Lung (tissue), 12 donors: ENCODE results near the gene TFF2. TPM values are rescaled to one million over a fixed set of nuclear protein-coding genes. Genes with fewer than 3 reads are reported as not detected.

Source experiments
- ATAC-seq: fragments of 200-7000 bp; cut with Tn5 transposase; one replicate; pipeline ENCODE4 v1.9.1; 2020; ENCODE audit warnings: moderate number of reproducible peaks; ENCODE audit not compliant: insufficient read depth, low FRiP score
- DNase-seq, 3 donors: peaks; one replicate each; pipeline ENCODE4 v3.0.0-alpha.2; 2013 to 2017
- H3K27ac ChIP-seq, 2 donors: one replicate each; pipeline ENCODE4 v1.5.1; 2013; ENCODE audit warnings: mild to moderate bottlenecking in 2 of 2, moderate library complexity in 2 of 2, control low read depth in 1 of 2, inconsistent platforms in 1 of 2, low read depth in 1 of 2, low read length in 1 of 2
- H3K27me3 ChIP-seq, 3 donors: one replicate each; pipeline ENCODE4 v1.5.1; 2013; ENCODE audit warnings: low read length in 2 of 3; ENCODE audit not compliant: control insufficient read depth in 3 of 3, insufficient read depth in 3 of 3
- H3K36me3 ChIP-seq, 4 donors: one replicate each; pipeline ENCODE4 v1.5.1; 2013; ENCODE audit warnings: low read length in 4 of 4, mild to moderate bottlenecking in 1 of 4, moderate library complexity in 1 of 4; ENCODE audit not compliant: control insufficient read depth in 4 of 4, insufficient read depth in 4 of 4
- H3K4me1 ChIP-seq, 5 donors: one replicate each; pipeline ENCODE4 v1.5.1; 2013; ENCODE audit warnings: low read length in 5 of 5, mild to moderate bottlenecking in 2 of 5, moderate library complexity in 1 of 5; ENCODE audit not compliant: control insufficient read depth in 5 of 5, insufficient read depth in 5 of 5
- H3K4me3 ChIP-seq: one replicate; pipeline ENCODE4 v1.5.1; 2013; ENCODE audit warnings: mild to moderate bottlenecking, control low read depth, moderate library complexity
- H3K9ac ChIP-seq, 2 donors: one replicate each; pipeline ENCODE4 v1.5.1; 2013; ENCODE audit warnings: low read length in 2 of 2, control low read depth in 1 of 2; ENCODE audit not compliant: insufficient read depth in 1 of 2
- H3K9me3 ChIP-seq, 4 donors: one replicate each; pipeline ENCODE4 v1.5.1; 2013; ENCODE audit warnings: low read length in 3 of 4, mild to moderate bottlenecking in 1 of 4, moderate library complexity in 1 of 4; ENCODE audit not compliant: control insufficient read depth in 4 of 4, insufficient read depth in 3 of 4
- WGBS, 2 donors: extraction: QIAGEN DNeasy Blood & Tissue Kit; methylation state at CpG; one replicate each; pipeline ENCODE4 v1.1.7; 2013; 5-methylcytosine and 5-hydroxymethylcytosine counted together
- polyA plus RNA-seq, 2 donors: library from polyadenylated mRNA; stranded (reverse); fragments of 200-250 nt; gene quantifications; one replicate each; pipeline ENCODE4 v1.2.1, GENCODE V29; 2013
- total RNA-seq, 2 donors: library from RNA; depleted of rRNA in 1 of 2; stranded (reverse); fragments of >200 nt in 1 of 2; gene quantifications; one replicate each; pipeline ENCODE4 v1.2.1, GENCODE V29; 2014 to 2021
- TF ChIP-seq, protein P1 (sequence below): IDR thresholded peaks from 2 replicates; pipeline ENCODE4 v1.5.1; 2012; ENCODE audit warnings: mild to moderate bottlenecking; ENCODE audit errors: control extremely low read depth, extremely low read depth
- donor health status: control.
- donor health status: control.
- donor health status: Bipolar disorder and iron deficiency.
- donor health status: healthy.
- donor health status: DM: yes; HTN: yes; CAD: no.

TFF2 gene
- total and polyA plus RNA-seq, 4 donors = not detected

DNA sequence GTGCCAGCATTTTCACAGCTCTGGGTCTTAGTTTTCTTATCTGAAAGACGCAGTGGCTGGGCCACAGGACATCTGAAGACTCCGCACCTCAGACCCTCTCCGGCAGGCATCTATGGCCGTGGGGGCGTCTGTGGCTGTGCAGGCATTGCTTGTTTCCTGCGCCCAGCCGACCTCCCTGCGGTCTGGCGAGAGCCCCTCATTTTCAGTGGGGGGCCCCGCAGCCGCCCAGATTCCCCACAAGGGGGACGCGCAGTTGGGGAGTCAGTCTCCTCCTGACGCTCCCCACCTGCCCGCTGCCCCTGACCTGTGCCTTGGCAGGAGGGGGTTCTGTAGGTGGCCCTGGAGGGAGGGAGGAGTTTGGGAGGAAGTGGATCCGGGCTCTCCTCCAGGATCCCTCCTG, 19.0 kb upstream of the TFF2 start:
- ATAC-seq (no peak), DNase-seq (no peak)
- H3K9me3 ChIP-seq = no peaks in the 10 kb centered on the region
- H3K4me1 ChIP-seq = peaks cover 0 to 5% (median 0%) of the 10 kb centered on the region in 5 donors
- TF ChIP-seq, protein P1, sequence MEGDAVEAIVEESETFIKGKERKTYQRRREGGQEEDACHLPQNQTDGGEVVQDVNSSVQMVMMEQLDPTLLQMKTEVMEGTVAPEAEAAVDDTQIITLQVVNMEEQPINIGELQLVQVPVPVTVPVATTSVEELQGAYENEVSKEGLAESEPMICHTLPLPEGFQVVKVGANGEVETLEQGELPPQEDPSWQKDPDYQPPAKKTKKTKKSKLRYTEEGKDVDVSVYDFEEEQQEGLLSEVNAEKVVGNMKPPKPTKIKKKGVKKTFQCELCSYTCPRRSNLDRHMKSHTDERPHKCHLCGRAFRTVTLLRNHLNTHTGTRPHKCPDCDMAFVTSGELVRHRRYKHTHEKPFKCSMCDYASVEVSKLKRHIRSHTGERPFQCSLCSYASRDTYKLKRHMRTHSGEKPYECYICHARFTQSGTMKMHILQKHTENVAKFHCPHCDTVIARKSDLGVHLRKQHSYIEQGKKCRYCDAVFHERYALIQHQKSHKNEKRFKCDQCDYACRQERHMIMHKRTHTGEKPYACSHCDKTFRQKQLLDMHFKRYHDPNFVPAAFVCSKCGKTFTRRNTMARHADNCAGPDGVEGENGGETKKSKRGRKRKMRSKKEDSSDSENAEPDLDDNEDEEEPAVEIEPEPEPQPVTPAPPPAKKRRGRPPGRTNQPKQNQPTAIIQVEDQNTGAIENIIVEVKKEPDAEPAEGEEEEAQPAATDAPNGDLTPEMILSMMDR = no peak
- no peaks in the 10 kb centered on the region for H3K36me3 ChIP-seq
- no peak overlapping the region for H3K9ac ChIP-seq
- no peak overlapping the region for H3K27ac ChIP-seq
- H3K27me3 ChIP-seq = no peaks in the 10 kb centered on the region
- WGBS, 2 donors = 77 to 83% methylated on average over 16 of the region's 16 CpGs
- no peak overlapping the region for H3K4me3 ChIP-seq

DNA sequence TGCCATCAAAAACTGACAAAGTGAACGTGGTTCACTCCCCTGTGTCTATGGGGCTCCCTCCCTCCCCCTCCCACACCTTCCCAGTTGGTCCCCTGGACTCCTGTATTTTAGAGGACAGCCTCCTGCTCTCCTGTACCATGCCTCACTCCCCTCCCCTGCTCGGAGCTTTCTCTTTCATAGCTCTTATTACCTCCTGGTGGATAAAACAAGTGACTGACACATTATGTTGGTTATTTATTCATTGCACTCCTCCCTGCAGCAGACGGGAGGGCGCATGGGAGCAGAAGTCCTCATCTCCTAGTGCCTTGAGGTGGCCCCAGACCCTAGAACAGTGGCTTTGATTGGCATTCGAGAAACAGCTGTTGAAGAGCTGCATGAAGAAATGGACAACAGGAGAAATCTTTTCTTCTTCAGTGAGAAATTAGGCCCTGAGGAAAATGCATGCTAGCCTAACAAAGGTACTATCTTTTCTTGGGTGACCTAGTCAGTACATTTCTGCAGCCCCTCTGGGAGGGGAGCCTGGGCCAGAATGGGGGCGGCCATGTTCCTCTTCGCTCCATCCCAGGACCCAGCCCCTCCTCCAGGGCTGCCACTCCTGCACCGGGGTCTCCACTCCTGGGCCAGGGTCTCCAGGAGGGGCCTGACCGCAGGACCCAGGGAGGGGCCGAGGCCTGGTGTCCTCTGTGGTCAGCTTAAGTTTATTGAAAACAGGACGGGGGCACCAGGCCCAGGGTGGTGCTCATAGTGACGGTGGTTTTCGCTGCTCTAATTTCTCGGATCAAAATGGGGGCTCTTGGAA, 16.8 kb upstream of the TFF2 start:
- H3K27ac ChIP-seq = no peak overlapping the region
- H3K4me1 ChIP-seq = peaks cover 0 to 5% (median 0%) of the 10 kb centered on the region in 5 donors
- H3K9me3 ChIP-seq = no peaks in the 10 kb centered on the region
- 89 to 93% methylated on average over 14 of the region's 14 CpGs for WGBS, 2 donors
- H3K36me3 ChIP-seq = no peaks in the 10 kb centered on the region
- TF ChIP-seq, protein P1 = no peak
- H3K9ac ChIP-seq = no peak overlapping the region
- no peak for ATAC-seq
- peaks cover 0 to 5% (median 3%) of the 10 kb centered on the region in 3 donors for H3K27me3 ChIP-seq
- no peak overlapping the region for H3K4me3 ChIP-seq
- DNase-seq = no peak

DNA sequence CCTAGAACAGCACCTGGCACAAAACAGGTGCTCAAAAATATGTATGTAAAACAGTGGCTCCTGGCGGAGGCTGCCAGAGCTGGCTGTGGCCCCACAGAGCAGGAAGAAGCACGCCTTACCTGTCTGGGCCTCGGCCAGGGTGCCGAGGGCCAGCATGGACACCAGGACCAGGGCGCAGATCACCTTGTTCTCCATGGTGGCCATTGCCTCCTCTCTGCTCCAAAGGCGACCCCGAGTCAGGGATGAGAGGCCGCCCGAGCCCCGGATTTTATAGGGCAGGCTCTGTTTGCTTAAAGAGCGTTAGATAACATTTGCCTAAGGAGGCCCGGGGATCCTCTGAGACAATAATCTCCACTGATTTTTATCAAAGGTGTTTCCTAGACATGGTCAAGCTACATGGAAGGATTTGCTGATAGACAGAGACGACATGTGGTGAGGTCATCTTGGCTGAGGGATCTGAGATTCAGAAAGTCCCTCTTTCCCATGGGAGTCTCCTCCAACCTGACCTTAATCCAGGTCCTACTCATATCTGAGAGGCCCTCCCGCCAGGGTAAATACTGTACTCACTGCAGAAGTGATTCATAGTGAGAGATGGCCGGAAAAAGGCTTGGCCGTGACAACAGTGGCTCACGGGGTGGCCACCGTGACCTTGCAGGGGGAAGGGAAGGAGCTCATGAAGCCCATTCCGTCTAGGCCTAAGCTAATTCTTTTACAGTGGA, 15.7 kb upstream of the TFF2 start, which contains the start of gene TFF1:
TSS of gene TFF1 (minus strand) at position 244 of the 719 bp plus-strand sequence. CDS start at position 204, 40 bp downstream.
- no peak within 1 kb of the TSS for H3K4me3 ChIP-seq
- DNase-seq (no peak), ATAC-seq (no peak)
- H3K4me1 ChIP-seq = no peaks in the 10 kb centered on the region
- WGBS, 2 donors = 76 to 86% methylated on average over 19 of the region's 19 CpGs
- H3K9ac ChIP-seq = no peak within 1 kb of the TSS
- H3K27me3 ChIP-seq = peaks cover 0 to 5% (median 3%) of the 10 kb centered on the region in 3 donors
- no peak within 1 kb of the TSS for H3K27ac ChIP-seq
- H3K36me3 ChIP-seq = no peaks in the 10 kb centered on the region
- TF ChIP-seq, protein P1 = no peak
- H3K9me3 ChIP-seq = no peaks in the 10 kb centered on the region
